Activated CD4-positive, alpha-beta T cell treated with anti-CD3 and anti-CD28 coated beads, Interleukin-2, amount 10 ng/mL, durations not matched to agents 7 days and 5 days (primary cell): ENCODE results near the gene RNF220. TPM values are rescaled to one million over a fixed set of nuclear protein-coding genes. Genes with fewer than 3 reads are reported as not detected.
A peak's percentile ranks its signal among the peaks of the same experiment; 100 is the strongest.

ENCODE experiments used
- CTCF ChIA-PET: fragments of 350-600 bp; sonication (Branson Sonifier 250); formaldehyde crosslinking; loops from one replicate; lab custom pipeline; 2021; ENCODE audit warnings: antibody characterized with exemption; lab: Charles Lee
- POLR2A ChIA-PET: fragments of 350-600 bp; sonication (Branson Sonifier 250); formaldehyde crosslinking; loops from one replicate; lab custom pipeline; 2021; ENCODE audit warnings: antibody characterized with exemption; lab: Charles Lee
- DNase-seq: peaks from one replicate; pipeline ENCODE4 v3.0.0-alpha.2; 2020
- H3K27ac Mint-ChIP-seq: one replicate; pipeline ENCODE4 v1.8.0; 2021; ENCODE audit warnings: mild to moderate bottlenecking, moderate library complexity, mixed read lengths
- H3K27me3 Mint-ChIP-seq: one replicate; pipeline ENCODE4 v1.8.0; 2021; ENCODE audit warnings: mixed read lengths
- H3K36me3 Mint-ChIP-seq: one replicate; pipeline ENCODE4 v1.8.0; 2021; ENCODE audit warnings: low read depth, mixed read lengths
- H3K4me1 Mint-ChIP-seq: one replicate; pipeline ENCODE4 v1.8.0; 2021; ENCODE audit warnings: mixed read lengths
- H3K4me3 Mint-ChIP-seq: one replicate; pipeline ENCODE4 v1.8.0; 2021; ENCODE audit warnings: mild to moderate bottlenecking, moderate library complexity, mixed read lengths
- H3K9me3 Mint-ChIP-seq: one replicate; pipeline ENCODE4 v1.8.0; 2021; ENCODE audit warnings: mixed read lengths
- total RNA-seq, 2 experiments: library from RNA; stranded (reverse); gene quantifications; one replicate each; pipeline ENCODE4 v1.2.3, GENCODE V29; 2021

Gene RNF220
- total RNA-seq, 2 experiments from 2014 or later, result 82.9 to 88.4 TPM

GRCh38 chr1:44681905-44682882 is 277.1 kb downstream of the RNF220 start:
- Mint-ChIP-seq H3K4me1 (peaks cover 9% of the 10 kb centered on the region), H3K27me3 (no peaks in the 10 kb centered on the region), H3K9me3 (no peaks in the 10 kb centered on the region), H3K36me3 (no peaks in the 10 kb centered on the region), H3K4me3 (no peak overlapping the region), H3K27ac (no peak overlapping the region)
- CTCF ChIA-PET, result interaction anchor here (0.6 to 0.9 kb wide), 2 partner anchors 25 to 29 kb away, joined by 3 read pairs; no protein-coding TSS in a partner anchor
- POLR2A ChIA-PET, result no interaction called here
- no peak for DNase-seq

GRCh38 chr1:44682883-44683265 is 277.8 kb downstream of the RNF220 start:
- POLR2A ChIA-PET, result no interaction called here
- Mint-ChIP-seq H3K27me3 (no peaks in the 10 kb centered on the region), H3K27ac (no peak overlapping the region), H3K4me3 (no peak overlapping the region), H3K4me1 (peaks cover 9% of the 10 kb centered on the region), H3K9me3 (no peaks in the 10 kb centered on the region), H3K36me3 (no peaks in the 10 kb centered on the region)
- CTCF ChIA-PET, result interaction anchor here (1.1 kb wide), 1 partner anchor 17 kb away, joined by 3 read pairs; no protein-coding TSS in a partner anchor
- DNase-seq, result no peak

- peaks cover 9% of the 10 kb centered on the region for H3K4me1 Mint-ChIP-seq
- ChIA-PET CTCF (interaction anchor here (1.1 to 2.2 kb wide), 2 partner anchors 11 to 12 kb away, joined by 3 to 6 read pairs; partner anchors contain the start of gene TMEM53), POLR2A (no interaction called here)
- no peak overlapping the region for H3K27ac Mint-ChIP-seq
- H3K9me3 Mint-ChIP-seq, result no peaks in the 10 kb centered on the region
- DNase-seq, result no peak
- no peaks in the 10 kb centered on the region for H3K27me3 Mint-ChIP-seq
- no peak overlapping the region for H3K4me3 Mint-ChIP-seq
- H3K36me3 Mint-ChIP-seq, result no peaks in the 10 kb centered on the region
Observed at GRCh38 chr1:44684525-44684924, 279.5 kb downstream of the RNF220 start.

- no peaks in the 10 kb centered on the region for H3K27me3 Mint-ChIP-seq
- no peaks in the 10 kb centered on the region for H3K36me3 Mint-ChIP-seq
- no peak for DNase-seq
- H3K9me3 Mint-ChIP-seq, result no peaks in the 10 kb centered on the region
- CTCF ChIA-PET, result interaction anchor here (0.6 to 2.2 kb wide), 2 partner anchors 12 to 22 kb away, joined by 3 to 6 read pairs; no protein-coding TSS in a partner anchor
- no peak overlapping the region for H3K27ac Mint-ChIP-seq
- H3K4me3 Mint-ChIP-seq, result no peak overlapping the region
- POLR2A ChIA-PET, result no interaction called here
- H3K4me1 Mint-ChIP-seq, result peaks cover 9% of the 10 kb centered on the region
Observed at GRCh38 chr1:44685218-44685617, 280.2 kb downstream of the RNF220 start.

GRCh38 chr1:44685881-44686280 is 280.8 kb downstream of the RNF220 start:
- DNase-seq, result no peak
- Mint-ChIP-seq H3K27me3 (no peaks in the 10 kb centered on the region), H3K36me3 (no peaks in the 10 kb centered on the region), H3K4me3 (no peak overlapping the region), H3K4me1 (peaks cover 9% of the 10 kb centered on the region), H3K27ac (no peak overlapping the region), H3K9me3 (no peaks in the 10 kb centered on the region)
- CTCF ChIA-PET, result interaction anchor here (1.0 kb wide), 1 partner anchor 11 kb away, joined by 5 read pairs; no protein-coding TSS in a partner anchor
- POLR2A ChIA-PET, result no interaction called here

- no peak overlapping the region for H3K4me3 Mint-ChIP-seq
- DNase-seq, result no peak
- no peaks in the 10 kb centered on the region for H3K9me3 Mint-ChIP-seq
- POLR2A ChIA-PET, result no interaction called here
- H3K4me1 Mint-ChIP-seq, result peaks cover 8% of the 10 kb centered on the region
- CTCF ChIA-PET, result no interaction called here
- H3K36me3 Mint-ChIP-seq, result no peaks in the 10 kb centered on the region
- H3K27me3 Mint-ChIP-seq, result peaks cover 2% of the 10 kb centered on the region
- no peak overlapping the region for H3K27ac Mint-ChIP-seq
Observed at GRCh38 chr1:44688760-44689446, 283.8 kb downstream of the RNF220 start.

GRCh38 chr1:44689447-44689765 is 284.4 kb downstream of the RNF220 start:
- ChIA-PET POLR2A (no interaction called here), CTCF (no interaction called here)
- no peaks in the 10 kb centered on the region for H3K36me3 Mint-ChIP-seq
- peaks cover 2% of the 10 kb centered on the region for H3K27me3 Mint-ChIP-seq
- H3K4me1 Mint-ChIP-seq, result peaks cover 5% of the 10 kb centered on the region
- no peaks in the 10 kb centered on the region for H3K9me3 Mint-ChIP-seq
- DNase-seq, result no peak
- no peak overlapping the region for H3K27ac Mint-ChIP-seq
- H3K4me3 Mint-ChIP-seq, result no peak overlapping the region

- no peak for DNase-seq
- Mint-ChIP-seq H3K36me3 (no peaks in the 10 kb centered on the region), H3K27ac (no peak overlapping the region), H3K4me1 (peaks cover 20% of the 10 kb centered on the region), H3K9me3 (no peaks in the 10 kb centered on the region), H3K27me3 (peaks cover 2% of the 10 kb centered on the region), H3K4me3 (no peak overlapping the region)
- CTCF ChIA-PET, result interaction anchor here (0.6 to 3.0 kb wide), 5 partner anchors 19 to 740 kb away, joined by 3 to 8 read pairs (median 3); no protein-coding TSS in a partner anchor
- POLR2A ChIA-PET, result no interaction called here
Observed at GRCh38 chr1:44693159-44693558, 288.1 kb downstream of the RNF220 start.

- POLR2A ChIA-PET, result no interaction called here
- Mint-ChIP-seq H3K27me3 (peaks cover 2% of the 10 kb centered on the region), H3K4me1 (peaks cover 20% of the 10 kb centered on the region), H3K9me3 (no peaks in the 10 kb centered on the region), H3K36me3 (no peaks in the 10 kb centered on the region), H3K4me3 (no peak overlapping the region), H3K27ac (no peak overlapping the region)
- no peak for DNase-seq
- CTCF ChIA-PET, result no interaction called here
Observed at GRCh38 chr1:44693900-44694299, 288.8 kb downstream of the RNF220 start.

GRCh38 chr1:44694863-44695478 is 289.9 kb downstream of the RNF220 start:
- H3K27ac Mint-ChIP-seq, result no peak overlapping the region
- no peaks in the 10 kb centered on the region for H3K36me3 Mint-ChIP-seq
- no peak overlapping the region for H3K4me3 Mint-ChIP-seq
- DNase-seq, result no peak
- POLR2A ChIA-PET, result no interaction called here
- H3K4me1 Mint-ChIP-seq, result peaks cover 20% of the 10 kb centered on the region
- peaks cover 2% of the 10 kb centered on the region for H3K27me3 Mint-ChIP-seq
- H3K9me3 Mint-ChIP-seq, result no peaks in the 10 kb centered on the region
- CTCF ChIA-PET, result interaction anchor here (0.6 to 1.3 kb wide), 2 partner anchors 15 to 106 kb away, joined by 3 to 4 read pairs; no protein-coding TSS in a partner anchor

GRCh38 chr1:44695671-44696070 is 290.6 kb downstream of the RNF220 start:
- H3K27me3 Mint-ChIP-seq, result peaks cover 2% of the 10 kb centered on the region
- no peaks in the 10 kb centered on the region for H3K9me3 Mint-ChIP-seq
- no peaks in the 10 kb centered on the region for H3K36me3 Mint-ChIP-seq
- no peak overlapping the region for H3K4me3 Mint-ChIP-seq
- H3K27ac Mint-ChIP-seq, result peak overlapping the region; percentile 80
- DNase-seq, result no peak
- CTCF ChIA-PET, result interaction anchor here (0.6 to 1.7 kb wide), 4 partner anchors 9 to 105 kb away, joined by 3 to 6 read pairs (median 4); no protein-coding TSS in a partner anchor
- POLR2A ChIA-PET, result no interaction called here
- peaks cover 20% of the 10 kb centered on the region for H3K4me1 Mint-ChIP-seq

GRCh38 chr1:44696101-44696500 is 291.0 kb downstream of the RNF220 start:
- Mint-ChIP-seq H3K27ac (peak overlapping the region; percentile 86), H3K9me3 (no peaks in the 10 kb centered on the region), H3K4me3 (no peak overlapping the region), H3K27me3 (peaks cover 2% of the 10 kb centered on the region), H3K4me1 (peaks cover 20% of the 10 kb centered on the region), H3K36me3 (no peaks in the 10 kb centered on the region)
- ChIA-PET CTCF (interaction anchor here (0.6 to 1.8 kb wide), 12 partner anchors 10 to 1134 kb away, joined by 3 to 6 read pairs (median 4); no protein-coding TSS in a partner anchor), POLR2A (interaction anchor here (1.1 to 1.4 kb wide), 2 partner anchors 26 to 113 kb away, joined by 3 to 17 read pairs; no protein-coding TSS in a partner anchor)
- no peak for DNase-seq
